ENCODE results near the gene ADAMTS8.

The ADAMTS8 gene

GRCh38 chr11:130429120-130429681, 792 bp upstream of the ADAMTS8 start:
- no peak overlapping the region for H3K27ac ChIP-seq (ENCODE audit: low read length)
- H3K27me3 ChIP-seq (ENCODE audit: control insufficient read depth, insufficient read depth, low read length) = peaks cover 13% of the 10 kb centered on the region; the same call in 1 of the 2 replicates
- no peaks in the 10 kb centered on the region for H3K36me3 ChIP-seq (ENCODE audit: control insufficient read depth, insufficient read depth, low read length)
- no peak for DNase-seq (ENCODE audit: low read depth, low spot score)
- H3K9me3 ChIP-seq (ENCODE audit: control insufficient read depth, insufficient read depth, low read length) = no peaks in the 10 kb centered on the region
- H3K4me3 ChIP-seq (ENCODE audit: low read length) = no peak overlapping the region
- WGBS (ENCODE audit: insufficient coverage, insufficient read length) = no CpG with 5 or more reads among the region's 2 CpGs
- peaks cover 1% of the 10 kb centered on the region; the same call in 1 of the 2 replicates for H3K4me1 ChIP-seq (ENCODE audit: control insufficient read depth, insufficient read depth, low read length)

GRCh38 chr11:130427581-130428315, 661 bp downstream of the ADAMTS8 start:
- no peak for DNase-seq (ENCODE audit: low read depth, low spot score)

GRCh38 chr11:130426837-130427341, 1.5 kb downstream of the ADAMTS8 start:
- no peak for DNase-seq (ENCODE audit: low read depth, low spot score)

More at GRCh38 chr11:130427581-130428315, 661 bp downstream of the ADAMTS8 start:
- Histone ChIP-seq H3K4me1 (ENCODE audit: control insufficient read depth, insufficient read depth, low read length) (peaks cover 1% of the 10 kb centered on the region; the same call in 1 of the 2 replicates), H3K9me3 (ENCODE audit: control insufficient read depth, insufficient read depth, low read length) (no peaks in the 10 kb centered on the region), H3K36me3 (ENCODE audit: control insufficient read depth, insufficient read depth, low read length) (no peaks in the 10 kb centered on the region), H3K27ac (ENCODE audit: low read length) (no peak overlapping the region), H3K27me3 (ENCODE audit: control insufficient read depth, insufficient read depth, low read length) (peaks cover 13% of the 10 kb centered on the region; the same call in 1 of the 2 replicates), H3K4me3 (ENCODE audit: low read length) (peak overlapping the region; percentile 31; the same call in 1 of the 2 replicates)
- WGBS (ENCODE audit: insufficient coverage, insufficient read length) = no CpG with 5 or more reads among the region's 84 CpGs

GRCh38 chr11:130426223-130426836, 2.1 kb downstream of the ADAMTS8 start:
- no peak for DNase-seq (ENCODE audit: low read depth, low spot score)
- WGBS (ENCODE audit: insufficient coverage, insufficient read length) = no CpG with 5 or more reads among the region's 5 CpGs
- Histone ChIP-seq H3K27me3 (ENCODE audit: control insufficient read depth, insufficient read depth, low read length) (peaks cover 13% of the 10 kb centered on the region; the same call in 1 of the 2 replicates), H3K9me3 (ENCODE audit: control insufficient read depth, insufficient read depth, low read length) (no peaks in the 10 kb centered on the region), H3K4me3 (ENCODE audit: low read length) (no peak overlapping the region), H3K4me1 (ENCODE audit: control insufficient read depth, insufficient read depth, low read length) (peaks cover 1% of the 10 kb centered on the region; the same call in 1 of the 2 replicates), H3K27ac (ENCODE audit: low read length) (no peak overlapping the region), H3K36me3 (ENCODE audit: control insufficient read depth, insufficient read depth, low read length) (no peaks in the 10 kb centered on the region)

More at GRCh38 chr11:130426837-130427341, 1.5 kb downstream of the ADAMTS8 start:
- Histone ChIP-seq H3K4me3 (ENCODE audit: low read length) (no peak overlapping the region), H3K9me3 (ENCODE audit: control insufficient read depth, insufficient read depth, low read length) (no peaks in the 10 kb centered on the region), H3K27ac (ENCODE audit: low read length) (no peak overlapping the region), H3K27me3 (ENCODE audit: control insufficient read depth, insufficient read depth, low read length) (peaks cover 13% of the 10 kb centered on the region; the same call in 1 of the 2 replicates), H3K36me3 (ENCODE audit: control insufficient read depth, insufficient read depth, low read length) (no peaks in the 10 kb centered on the region), H3K4me1 (ENCODE audit: control insufficient read depth, insufficient read depth, low read length) (peaks cover 1% of the 10 kb centered on the region; the same call in 1 of the 2 replicates)
- no CpG with 5 or more reads among the region's 18 CpGs for WGBS (ENCODE audit: insufficient coverage, insufficient read length)

GRCh38 chr11:130425156-130425555, 3.3 kb downstream of the ADAMTS8 start:
- Histone ChIP-seq H3K4me3 (ENCODE audit: low read length) (no peak overlapping the region), H3K27ac (ENCODE audit: low read length) (no peak overlapping the region), H3K4me1 (ENCODE audit: control insufficient read depth, insufficient read depth, low read length) (peaks cover 1% of the 10 kb centered on the region; the same call in 1 of the 2 replicates), H3K9me3 (ENCODE audit: control insufficient read depth, insufficient read depth, low read length) (no peaks in the 10 kb centered on the region), H3K36me3 (ENCODE audit: control insufficient read depth, insufficient read depth, low read length) (no peaks in the 10 kb centered on the region), H3K27me3 (ENCODE audit: control insufficient read depth, insufficient read depth, low read length) (peaks cover 13% of the 10 kb centered on the region; the same call in 1 of the 2 replicates)
- DNase-seq (ENCODE audit: low read depth, low spot score) = no peak
- WGBS (ENCODE audit: insufficient coverage, insufficient read length) = no CpG with 5 or more reads among the region's 8 CpGs

- no peak overlapping the region for H3K27ac ChIP-seq (ENCODE audit: low read length)
- no CpG with 5 or more reads among the region's 14 CpGs for WGBS (ENCODE audit: insufficient coverage, insufficient read length)
These were observed 3.7 kb downstream of the ADAMTS8 start for GRCh38 chr11:130424613-130425140.

GRCh38 chr11:130423541-130424142, 4.8 kb downstream of the ADAMTS8 start:
- no peak overlapping the region for H3K4me3 ChIP-seq (ENCODE audit: low read length)
- WGBS (ENCODE audit: insufficient coverage, insufficient read length) = no CpG with 5 or more reads among the region's 16 CpGs
- no peaks in the 10 kb centered on the region; the same call in 1 of the 2 replicates for H3K4me1 ChIP-seq (ENCODE audit: control insufficient read depth, insufficient read depth, low read length)
- H3K9me3 ChIP-seq (ENCODE audit: control insufficient read depth, insufficient read depth, low read length) = no peaks in the 10 kb centered on the region
- no peak for DNase-seq (ENCODE audit: low read depth, low spot score)
- H3K36me3 ChIP-seq (ENCODE audit: control insufficient read depth, insufficient read depth, low read length) = no peaks in the 10 kb centered on the region
- H3K27me3 ChIP-seq (ENCODE audit: control insufficient read depth, insufficient read depth, low read length) = peaks cover 6% of the 10 kb centered on the region; the same call in 1 of the 2 replicates
- no peak overlapping the region for H3K27ac ChIP-seq (ENCODE audit: low read length)

More at GRCh38 chr11:130424613-130425140, 3.7 kb downstream of the ADAMTS8 start:
- H3K36me3 ChIP-seq (ENCODE audit: control insufficient read depth, insufficient read depth, low read length) = no peaks in the 10 kb centered on the region
- H3K27me3 ChIP-seq (ENCODE audit: control insufficient read depth, insufficient read depth, low read length) = peaks cover 13% of the 10 kb centered on the region; the same call in 1 of the 2 replicates
- no peak overlapping the region for H3K4me3 ChIP-seq (ENCODE audit: low read length)
- no peak for DNase-seq (ENCODE audit: low read depth, low spot score)
- no peaks in the 10 kb centered on the region for H3K9me3 ChIP-seq (ENCODE audit: control insufficient read depth, insufficient read depth, low read length)
- H3K4me1 ChIP-seq (ENCODE audit: control insufficient read depth, insufficient read depth, low read length) = peaks cover 1% of the 10 kb centered on the region; the same call in 1 of the 2 replicates

- Histone ChIP-seq H3K27ac (ENCODE audit: low read length) (no peak overlapping the region), H3K27me3 (ENCODE audit: control insufficient read depth, insufficient read depth, low read length) (peaks cover under 1% of the 10 kb centered on the region; the same call in 1 of the 2 replicates), H3K9me3 (ENCODE audit: control insufficient read depth, insufficient read depth, low read length) (no peaks in the 10 kb centered on the region), H3K4me3 (ENCODE audit: low read length) (no peak overlapping the region), H3K4me1 (ENCODE audit: control insufficient read depth, insufficient read depth, low read length) (no peaks in the 10 kb centered on the region), H3K36me3 (ENCODE audit: control insufficient read depth, insufficient read depth, low read length) (no peaks in the 10 kb centered on the region)
- WGBS (ENCODE audit: insufficient coverage, insufficient read length) = no CpG with 5 or more reads among the region's 22 CpGs
- DNase-seq (ENCODE audit: low read depth, low spot score) = no peak
These were observed 6.0 kb downstream of the ADAMTS8 start for GRCh38 chr11:130422251-130422995.

GRCh38 chr11:130421697-130422096, 6.7 kb downstream of the ADAMTS8 start:
- Histone ChIP-seq H3K4me1 (ENCODE audit: control insufficient read depth, insufficient read depth, low read length) (no peaks in the 10 kb centered on the region), H3K9me3 (ENCODE audit: control insufficient read depth, insufficient read depth, low read length) (no peaks in the 10 kb centered on the region), H3K27me3 (ENCODE audit: control insufficient read depth, insufficient read depth, low read length) (no peaks in the 10 kb centered on the region; the same call in 1 of the 2 replicates), H3K4me3 (ENCODE audit: low read length) (no peak overlapping the region), H3K27ac (ENCODE audit: low read length) (no peak overlapping the region), H3K36me3 (ENCODE audit: control insufficient read depth, insufficient read depth, low read length) (no peaks in the 10 kb centered on the region)
- no peak for DNase-seq (ENCODE audit: low read depth, low spot score)
- whole genome bisulfite sequencing (ENCODE audit: insufficient coverage, insufficient read length) = no CpG with 5 or more reads among the region's 8 CpGs
